ENCODE measurements around the gene SH2B3. TPM values are rescaled to one million over a fixed set of nuclear protein-coding genes. Genes with fewer than 3 reads are reported as not detected.

The SH2B3 gene
- total and polyA plus RNA-seq, 4 donors = 9.6 to 46.0 (median 17.9) TPM

- Histone ChIP-seq H3K9ac (ENCODE audit: insufficient read depth in 1 of 2, low read length in 2 of 2) (no peak overlapping the region), H3K9me3 (ENCODE audit: control insufficient read depth in 4 of 4, insufficient read depth in 3 of 4, low read length in 3 of 4) (no peaks in the 10 kb centered on the region), H3K4me1 (ENCODE audit: control insufficient read depth in 5 of 5, insufficient read depth in 5 of 5, low read length in 5 of 5) (peaks cover 0 to 1% (median 0%) of the 10 kb centered on the region in 5 donors), H3K27ac (ENCODE audit: low read depth in 1 of 2, low read length in 1 of 2) (no peak overlapping the region), H3K36me3 (ENCODE audit: control insufficient read depth in 4 of 4, insufficient read depth in 4 of 4, low read length in 4 of 4) (peaks cover 7 to 19% (median 9%) of the 10 kb centered on the region in 4 donors), H3K27me3 (ENCODE audit: control insufficient read depth in 3 of 3, insufficient read depth in 3 of 3, low read length in 2 of 3) (no peaks in the 10 kb centered on the region), H3K4me3 (no peak overlapping the region)
- no peak for TF ChIP-seq CTCF (IDR thresholded peaks at IDR 0.05; ENCODE audit: control extremely low read depth, extremely low read depth)
- no peak for DNase-seq
- no peak for ATAC-seq (ENCODE audit: insufficient read depth, low FRiP score)
Observed at GRCh38 chr12:111462210-111462769, 56.6 kb downstream of the SH2B3 start.

GRCh38 chr12:111467092-111467856 lies 61.6 kb downstream of the SH2B3 start:
- peaks cover 0 to 2% (median 0%) of the 10 kb centered on the region in 5 donors for H3K4me1 ChIP-seq (ENCODE audit: control insufficient read depth in 5 of 5, insufficient read depth in 5 of 5, low read length in 5 of 5)
- no peak overlapping the region for H3K9ac ChIP-seq (ENCODE audit: insufficient read depth in 1 of 2, low read length in 2 of 2)
- H3K27ac ChIP-seq (ENCODE audit: low read depth in 1 of 2, low read length in 1 of 2) = peak overlapping the region in 1 of 2 donors; percentile 47
- ATAC-seq (ENCODE audit: insufficient read depth, low FRiP score) (no peak), DNase-seq (no peak)
- H3K4me3 ChIP-seq = no peak overlapping the region
- H3K9me3 ChIP-seq (ENCODE audit: control insufficient read depth in 4 of 4, insufficient read depth in 3 of 4, low read length in 3 of 4) = no peaks in the 10 kb centered on the region
- peaks cover 12 to 30% (median 19%) of the 10 kb centered on the region in 4 donors for H3K36me3 ChIP-seq (ENCODE audit: control insufficient read depth in 4 of 4, insufficient read depth in 4 of 4, low read length in 4 of 4)
- 88 to 89% methylated on average over 3 of the region's 3 CpGs for WGBS, 2 donors
- TF ChIP-seq CTCF (IDR thresholded peaks at IDR 0.05; ENCODE audit: control extremely low read depth, extremely low read depth) = no peak
- H3K27me3 ChIP-seq (ENCODE audit: control insufficient read depth in 3 of 3, insufficient read depth in 3 of 3, low read length in 2 of 3) = no peaks in the 10 kb centered on the region

- ATAC-seq (ENCODE audit: insufficient read depth, low FRiP score) (no peak), DNase-seq (peak in 2 of 3 donors; percentile 83 to 85)
- Histone ChIP-seq H3K4me3 (no peak overlapping the region), H3K9ac (ENCODE audit: insufficient read depth in 1 of 2, low read length in 2 of 2) (no peak overlapping the region), H3K9me3 (ENCODE audit: control insufficient read depth in 4 of 4, insufficient read depth in 3 of 4, low read length in 3 of 4) (no peaks in the 10 kb centered on the region), H3K27me3 (ENCODE audit: control insufficient read depth in 3 of 3, insufficient read depth in 3 of 3, low read length in 2 of 3) (no peaks in the 10 kb centered on the region), H3K36me3 (ENCODE audit: control insufficient read depth in 4 of 4, insufficient read depth in 4 of 4, low read length in 4 of 4) (peaks cover 12 to 31% (median 20%) of the 10 kb centered on the region in 4 donors), H3K27ac (ENCODE audit: low read depth in 1 of 2, low read length in 1 of 2) (no peak overlapping the region), H3K4me1 (ENCODE audit: control insufficient read depth in 5 of 5, insufficient read depth in 5 of 5, low read length in 5 of 5) (peaks cover 0 to 2% (median 0%) of the 10 kb centered on the region in 5 donors)
- 79 to 80% methylated on average over 4 of the region's 4 CpGs for WGBS, 2 donors
- no peak for TF ChIP-seq CTCF (IDR thresholded peaks at IDR 0.05; ENCODE audit: control extremely low read depth, extremely low read depth)
Observed at GRCh38 chr12:111467857-111468241, 62.1 kb downstream of the SH2B3 start.
